Stomach (tissue), 4 donors: ENCODE data around the gene MAST4.

Experiments
- CTCF ChIP-seq, 7 experiments: fragments of 450-650 bp in 4 of 7; fragments of 200-600 bp in 3 of 7; sonication (generic) in 3 of 7; IDR thresholded peaks; one replicate each; pipeline ENCODE4 v1.5.1; 2016 to 2019; ENCODE audit warnings: antibody characterized with exemption in 7 of 7, control low read depth in 2 of 7, mild to moderate bottlenecking in 1 of 7
- EP300 ChIP-seq: sonication (generic); formaldehyde crosslinking; IDR thresholded peaks from one replicate; pipeline ENCODE4 v1.6.1; 2017; ENCODE audit warnings: antibody characterized with exemption

- no peak for TF ChIP-seq EP300
- TF ChIP-seq CTCF (IDR thresholded peaks at IDR 0.05): no peak
Observed at GRCh38 chr5:67196537-67197059, 600.4 kb downstream of the MAST4 start, which contains the start of gene CD180.
